ENCODE measurements around the gene NPS.

NPS gene, protein sequence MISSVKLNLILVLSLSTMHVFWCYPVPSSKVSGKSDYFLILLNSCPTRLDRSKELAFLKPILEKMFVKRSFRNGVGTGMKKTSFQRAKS

GRCh38 chr10:127549009-127549408, at the start of gene NPS:
NPS (plus strand) TSS chr10:127549309; CDS start chr10:127549369, 60 bp downstream.
- no peak for DNase-seq (ENCODE audit: low read depth in 3 of 3, low spot score in 1 of 3)

DNA sequence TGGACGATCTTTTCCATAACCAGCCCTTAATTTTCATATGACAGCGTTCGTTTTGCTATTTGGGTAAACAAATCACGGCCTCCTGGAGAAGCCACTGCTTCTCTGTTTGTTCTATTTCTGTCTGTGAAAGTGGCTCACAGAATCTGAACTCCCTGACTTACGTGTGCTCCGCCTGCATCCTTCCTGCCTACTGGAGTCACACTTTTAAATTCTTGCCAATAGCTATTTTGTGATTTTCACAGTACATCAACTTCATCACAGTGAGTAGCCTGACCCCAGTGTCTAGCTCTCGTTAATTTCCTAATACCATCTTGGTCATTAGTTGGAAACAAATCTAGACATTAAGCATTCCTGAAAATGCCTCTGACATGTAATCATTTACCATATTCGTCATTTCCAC, 49.0 kb upstream of the NPS start:
- no peak for DNase-seq (ENCODE audit: low read depth in 3 of 3, low spot score in 1 of 3)

DNA sequence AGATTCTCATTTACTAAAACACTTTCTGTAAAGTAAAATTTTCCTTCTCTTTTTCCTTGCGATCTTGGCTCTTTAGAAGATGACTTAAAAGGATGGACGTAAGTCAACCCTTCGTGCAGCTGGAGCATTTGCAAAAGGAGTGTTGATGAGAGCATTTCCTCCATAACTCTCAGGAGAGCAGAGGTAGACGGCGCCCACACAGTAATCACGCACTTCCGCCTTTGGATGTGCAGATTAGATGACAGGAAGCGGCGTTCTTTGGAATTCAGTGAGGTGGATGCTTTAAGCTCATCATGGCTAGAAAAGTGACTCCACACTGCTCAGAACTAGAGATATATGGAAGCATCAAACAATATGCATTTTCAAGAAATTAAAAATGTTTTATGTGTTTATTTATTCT, 43.0 kb upstream of the NPS start:
- DNase-seq (ENCODE audit: low read depth in 3 of 3, low spot score in 1 of 3), result no peak

- no peak for DNase-seq (ENCODE audit: low read depth in 3 of 3, low spot score in 1 of 3)
Observed at GRCh38 chr10:127522298-127522697, 26.8 kb upstream of the NPS start.

- no peak for DNase-seq (ENCODE audit: low read depth in 3 of 3, low spot score in 1 of 3)
Observed at GRCh38 chr10:127523476-127523875, 25.6 kb upstream of the NPS start.

- no peak for DNase-seq (ENCODE audit: low read depth in 3 of 3, low spot score in 1 of 3)
Observed at GRCh38 chr10:127524229-127524628, 24.9 kb upstream of the NPS start.

- DNase-seq (ENCODE audit: low read depth in 3 of 3, low spot score in 1 of 3), result no peak
Observed at GRCh38 chr10:127524908-127525665, 24.0 kb upstream of the NPS start.

DNA sequence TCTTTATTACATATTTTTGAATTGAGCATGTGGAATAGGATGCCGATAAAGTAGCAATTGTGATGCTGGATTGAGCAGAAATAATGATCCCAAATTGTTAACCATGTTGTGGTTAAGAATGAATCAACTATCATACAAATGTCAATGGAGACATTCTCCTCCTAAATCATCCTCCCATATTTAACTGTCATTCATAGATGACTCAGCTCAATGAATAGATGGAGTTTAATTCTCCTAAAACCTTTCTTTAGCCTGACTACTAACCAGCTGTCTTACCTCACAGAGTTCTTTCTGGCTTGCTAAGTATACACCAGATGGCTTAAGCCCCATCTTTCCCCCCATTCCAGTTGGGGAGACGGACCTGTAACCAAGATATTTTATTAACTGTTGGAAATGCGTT, 23.4 kb upstream of the NPS start:
- no peak for DNase-seq (ENCODE audit: low read depth in 3 of 3, low spot score in 1 of 3)

- DNase-seq (ENCODE audit: low read depth in 3 of 3, low spot score in 1 of 3), result no peak
Observed at GRCh38 chr10:127526161-127526560, 22.9 kb upstream of the NPS start.

DNA sequence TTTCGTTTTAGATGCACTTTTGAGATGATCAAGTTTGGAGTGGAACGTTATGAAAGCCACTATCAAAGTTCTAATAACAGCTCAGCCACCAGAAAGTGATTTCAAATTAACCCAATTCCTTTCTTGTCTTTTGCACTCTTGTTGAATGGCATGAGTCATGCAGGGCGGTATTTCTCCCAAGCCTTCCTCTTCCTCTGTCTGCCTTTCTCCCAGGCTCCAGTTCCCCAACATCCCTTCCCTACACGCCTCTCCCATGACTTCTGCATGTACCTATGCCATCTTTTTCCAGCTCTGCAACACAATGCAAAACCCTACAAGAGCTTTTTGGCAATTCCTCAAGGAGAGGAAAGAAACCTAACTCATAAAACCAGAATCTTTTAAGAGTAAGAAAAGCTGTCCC, 21.8 kb upstream of the NPS start:
- DNase-seq (ENCODE audit: low read depth in 3 of 3, low spot score in 1 of 3), result no peak

GRCh38 chr10:127527891-127528290, 21.2 kb upstream of the NPS start:
- no peak for DNase-seq (ENCODE audit: low read depth in 3 of 3, low spot score in 1 of 3)

GRCh38 chr10:127532193-127532592, 16.9 kb upstream of the NPS start:
- DNase-seq (ENCODE audit: low read depth in 3 of 3, low spot score in 1 of 3), result no peak

DNA sequence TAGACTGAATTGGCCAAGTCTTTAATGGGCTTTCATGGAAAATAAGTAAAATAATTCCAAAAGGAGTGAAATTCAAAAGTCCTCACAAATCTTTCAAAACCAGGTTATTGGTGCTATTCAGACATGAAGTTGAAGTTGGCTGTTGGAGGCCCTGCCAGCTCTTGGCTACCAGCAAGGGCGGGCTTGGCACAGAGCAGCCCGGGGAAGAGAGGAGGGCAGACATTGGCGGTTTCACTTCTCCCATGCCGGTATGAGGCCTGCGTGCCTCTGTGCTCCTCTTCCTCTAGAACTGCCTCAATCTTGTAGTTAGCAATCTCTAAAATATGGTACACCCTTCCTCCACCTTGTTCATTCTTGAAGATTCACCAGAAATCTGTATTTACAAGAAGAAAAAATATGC, 16.4 kb upstream of the NPS start:
- DNase-seq (ENCODE audit: low read depth in 3 of 3, low spot score in 1 of 3), result no peak

GRCh38 chr10:127534074-127534473, 15.0 kb upstream of the NPS start:
- no peak for DNase-seq (ENCODE audit: low read depth in 3 of 3, low spot score in 1 of 3)

DNA sequence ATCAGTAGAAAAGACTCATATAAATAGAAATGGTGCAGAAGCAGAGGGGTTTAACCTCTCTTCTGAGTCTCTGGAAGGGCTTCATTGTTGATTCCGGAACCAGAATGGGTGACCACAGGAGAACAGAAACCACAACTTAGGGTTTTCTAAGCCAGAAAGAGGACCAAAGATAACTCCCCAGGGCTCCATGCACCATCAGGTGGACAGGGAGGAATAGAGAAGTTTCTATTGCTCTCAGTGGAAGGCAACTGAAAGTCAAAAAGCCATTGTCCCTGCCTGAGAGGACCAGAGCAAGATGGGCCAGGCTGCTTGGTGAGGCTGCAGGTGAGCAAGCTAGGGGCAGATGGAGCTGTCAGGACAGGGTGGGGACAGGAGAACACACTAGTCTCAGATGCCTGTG, 14.6 kb upstream of the NPS start:
- no peak for DNase-seq (ENCODE audit: low read depth in 3 of 3, low spot score in 1 of 3)

DNA sequence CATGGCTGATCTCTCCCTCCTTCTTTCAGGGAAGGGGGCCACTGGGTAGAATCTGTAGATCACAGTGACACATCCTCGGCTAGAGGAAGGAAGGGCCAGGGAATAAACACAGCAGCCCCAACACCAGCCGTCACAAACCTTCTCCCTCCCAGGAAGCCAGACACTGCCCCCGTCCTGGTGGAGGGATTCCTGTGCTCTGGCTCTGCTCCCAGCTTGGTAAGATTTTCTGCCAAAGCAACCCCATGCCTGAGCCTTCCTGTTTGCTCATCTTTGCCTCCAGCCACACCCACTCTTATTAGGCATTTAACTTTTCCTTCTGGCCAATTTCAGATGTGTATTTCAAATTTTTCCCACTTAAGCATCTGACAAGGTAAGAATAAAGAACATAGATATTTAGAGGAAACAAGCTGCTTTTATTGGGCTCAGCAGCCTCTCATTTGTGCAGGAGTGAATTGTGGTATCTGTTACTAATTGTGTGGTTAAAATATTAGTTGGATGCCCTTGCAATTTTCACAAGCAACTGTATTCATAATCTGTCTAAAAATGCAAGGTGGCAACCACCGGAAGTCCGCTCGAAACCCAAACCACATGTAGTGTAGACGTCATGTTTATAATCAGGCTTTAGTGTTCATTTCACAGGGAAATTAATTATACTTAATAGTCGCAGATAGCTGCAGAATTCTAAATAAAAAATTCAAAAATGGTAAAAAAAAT, 13.2 kb upstream of the NPS start:
- no peak for DNase-seq (ENCODE audit: low read depth in 3 of 3, low spot score in 1 of 3)

- no peak for DNase-seq (ENCODE audit: low read depth in 3 of 3, low spot score in 1 of 3)
Observed at GRCh38 chr10:127536972-127537760, 11.9 kb upstream of the NPS start.

DNA sequence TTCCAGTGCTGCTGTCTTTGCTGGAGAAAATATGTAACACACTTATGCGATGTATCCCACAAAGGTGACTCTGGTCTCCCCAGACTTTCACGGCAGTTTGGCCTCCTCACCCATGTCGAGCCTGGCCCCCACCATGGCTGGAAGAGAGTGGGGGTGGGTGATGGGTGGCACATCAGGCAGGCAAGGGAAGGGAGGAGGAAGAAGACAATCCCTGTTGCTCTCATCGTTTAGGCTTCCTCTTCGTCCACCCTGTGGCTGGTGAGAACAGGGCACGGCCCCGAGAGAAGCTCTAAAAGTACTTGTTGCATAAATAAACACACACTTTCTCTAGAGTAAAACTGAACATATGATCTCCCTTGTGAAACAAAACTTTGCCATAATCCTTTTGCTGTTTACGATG, 11.2 kb upstream of the NPS start:
- DNase-seq (ENCODE audit: low read depth in 3 of 3, low spot score in 1 of 3), result no peak

DNA sequence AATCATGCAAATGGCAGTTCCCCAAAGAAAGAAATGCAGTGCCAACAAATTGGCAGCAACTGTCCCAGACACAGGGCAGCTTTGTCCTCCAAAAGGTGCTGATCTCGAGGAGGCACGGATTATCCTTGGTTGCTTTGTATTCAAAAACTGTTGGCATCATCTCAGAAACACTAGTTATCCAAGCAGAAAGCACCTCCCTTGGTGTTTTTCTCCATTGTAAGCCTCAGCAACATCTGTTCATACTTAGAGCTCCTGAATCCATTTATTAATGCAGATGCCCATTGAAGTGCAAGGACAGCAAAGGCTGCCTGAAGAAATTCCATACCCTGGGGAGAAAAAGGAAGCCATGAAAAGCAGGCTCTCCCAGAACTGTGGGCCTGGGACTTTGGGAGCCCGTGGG, 1.1 kb upstream of the NPS start:
- DNase-seq (ENCODE audit: low read depth in 3 of 3, low spot score in 1 of 3), result no peak

DNA sequence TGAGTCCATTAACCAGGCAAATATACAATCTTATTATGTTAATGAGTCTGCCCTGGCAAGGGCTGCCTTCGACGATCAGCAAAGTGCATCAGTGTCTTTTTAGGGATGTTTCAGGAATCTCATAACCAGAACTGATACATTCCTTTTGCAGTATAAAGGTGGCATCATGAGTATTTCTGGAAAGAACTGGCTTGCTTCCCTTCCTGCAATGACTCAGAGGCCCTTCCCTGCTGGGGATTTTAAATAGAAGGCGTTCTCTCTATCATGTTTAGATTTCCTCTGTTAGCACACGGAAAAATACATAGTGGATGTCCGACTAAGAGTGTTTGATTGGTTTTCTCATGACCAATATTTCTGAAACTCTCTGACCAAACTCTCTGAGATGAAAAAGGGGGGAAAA, 1.8 kb downstream of the NPS start:
- DNase-seq (ENCODE audit: low read depth in 3 of 3, low spot score in 1 of 3), result no peak

GRCh38 chr10:127552446-127552845, 3.3 kb downstream of the NPS start:
- DNase-seq (ENCODE audit: low read depth in 3 of 3, low spot score in 1 of 3), result no peak

DNA sequence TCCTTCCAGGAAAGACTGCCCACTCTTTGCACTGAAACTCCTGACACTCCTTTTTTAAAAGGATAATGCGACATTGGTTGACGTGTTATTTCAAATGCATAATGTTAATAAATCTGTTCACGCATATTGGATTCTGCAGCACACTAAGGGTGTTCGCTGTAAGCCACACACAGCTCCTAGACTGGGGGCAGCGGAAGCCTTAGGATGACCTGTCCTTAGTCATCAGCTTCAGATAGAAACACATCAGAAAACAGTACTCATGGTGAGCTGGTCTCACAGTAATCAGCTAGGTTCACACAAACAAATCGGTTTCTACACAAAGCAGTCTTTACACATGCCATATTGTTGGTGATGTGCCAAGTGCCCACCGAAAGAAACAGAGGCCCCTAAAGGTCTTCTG, 4.3 kb downstream of the NPS start:
- DNase-seq (ENCODE audit: low read depth in 3 of 3, low spot score in 1 of 3), result no peak
